NCI-H2196 (cell line): ENCODE data around the gene RANBP9.
A peak's percentile ranks its signal among the peaks of the same experiment; 100 is the strongest.

Source experiments
- DNase-seq: peaks from one replicate; lab custom pipeline; 2025; ENCODE audit not compliant: unreplicated experiment; lab: John Stamatoyannopoulos, UW

RANBP9 gene

DNA sequence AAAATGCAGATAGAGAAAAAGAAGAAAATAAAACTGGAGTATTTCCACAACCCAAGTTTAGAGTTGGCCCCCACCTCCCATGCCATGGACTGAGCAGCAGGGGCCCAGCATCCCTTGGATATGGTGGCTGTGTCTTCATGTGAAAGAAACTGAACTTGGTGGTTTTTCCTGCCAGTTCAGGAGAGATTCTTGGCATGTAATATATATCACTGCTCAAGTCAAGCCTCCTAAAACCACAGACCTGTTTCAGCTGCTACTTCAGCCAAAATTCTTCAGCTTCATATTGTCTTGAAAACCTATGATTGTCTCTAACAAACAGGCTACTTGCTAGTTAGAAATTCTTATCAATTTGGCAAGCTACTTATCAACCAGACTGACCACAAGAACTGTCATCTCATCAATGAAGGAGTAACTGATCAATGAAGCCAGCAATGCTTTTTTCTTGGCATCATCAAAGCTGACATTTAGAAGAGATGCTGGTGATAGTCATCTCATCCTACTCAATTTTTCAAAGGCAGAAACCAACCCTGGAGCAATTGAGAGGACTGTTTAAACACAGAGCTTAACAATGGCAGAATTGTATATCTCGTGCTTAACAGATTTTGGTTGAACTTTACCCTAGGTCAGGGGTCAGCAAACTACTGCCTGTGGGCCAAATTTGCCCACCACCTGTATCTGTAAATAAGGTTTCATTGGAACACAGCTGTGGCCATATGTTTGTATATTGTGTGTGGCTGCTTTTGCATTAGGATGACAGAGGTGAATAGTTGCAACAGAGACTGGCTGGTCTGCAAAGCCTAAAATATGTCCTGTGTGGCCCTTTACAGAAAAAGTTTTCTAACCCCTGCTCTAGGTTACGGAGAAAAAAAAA is 106.9 kb downstream of the RANBP9 start:
- DNase-seq, result no peak

- no peak for DNase-seq
Measured at GRCh38 chr6:13604135-13604534, 107.5 kb downstream of the RANBP9 start.

GRCh38 chr6:13600036-13600435 is 111.6 kb downstream of the RANBP9 start:
- no peak for DNase-seq

DNA sequence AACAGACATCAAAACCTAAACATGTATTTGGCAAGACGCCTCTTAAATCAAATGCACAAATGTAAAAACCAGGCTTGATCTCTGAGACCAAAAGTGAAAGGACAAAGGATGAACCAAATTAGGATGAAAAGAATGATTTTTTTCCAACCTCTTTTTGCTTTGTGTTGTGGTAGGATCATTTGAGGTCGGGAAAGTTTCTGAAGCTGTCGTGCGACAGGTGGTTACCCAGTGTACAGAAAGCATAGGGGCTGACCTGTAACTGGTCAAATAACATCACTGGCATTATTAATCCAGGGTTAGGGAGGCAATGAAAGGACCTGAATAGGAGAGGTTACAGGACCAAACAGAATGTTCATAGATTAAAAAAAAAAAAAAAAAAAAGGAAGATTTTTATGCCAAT is 114.6 kb downstream of the RANBP9 start:
- no peak for DNase-seq

GRCh38 chr6:13593720-13594119 is 117.9 kb downstream of the RANBP9 start:
- no peak for DNase-seq

DNA sequence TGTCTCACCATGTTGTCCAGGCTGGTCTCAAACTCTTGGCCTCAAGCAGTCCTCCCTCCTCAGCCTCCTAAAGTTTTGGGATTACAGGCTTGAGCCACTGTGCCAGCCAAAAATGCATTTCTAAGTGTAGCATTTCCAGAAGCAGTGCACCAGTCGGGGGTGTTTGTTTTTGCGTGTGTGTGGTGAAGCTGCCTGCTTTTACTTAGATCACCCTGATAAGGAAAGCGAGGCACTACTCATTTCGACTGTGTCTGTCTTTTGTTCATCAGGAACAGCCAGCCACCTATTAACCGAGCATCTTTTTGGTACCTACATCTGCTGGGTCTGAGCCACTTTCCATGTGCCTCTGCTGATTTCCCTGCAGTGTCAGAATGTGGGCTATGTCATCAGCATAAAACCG is 118.5 kb downstream of the RANBP9 start:
- no peak for DNase-seq

DNA sequence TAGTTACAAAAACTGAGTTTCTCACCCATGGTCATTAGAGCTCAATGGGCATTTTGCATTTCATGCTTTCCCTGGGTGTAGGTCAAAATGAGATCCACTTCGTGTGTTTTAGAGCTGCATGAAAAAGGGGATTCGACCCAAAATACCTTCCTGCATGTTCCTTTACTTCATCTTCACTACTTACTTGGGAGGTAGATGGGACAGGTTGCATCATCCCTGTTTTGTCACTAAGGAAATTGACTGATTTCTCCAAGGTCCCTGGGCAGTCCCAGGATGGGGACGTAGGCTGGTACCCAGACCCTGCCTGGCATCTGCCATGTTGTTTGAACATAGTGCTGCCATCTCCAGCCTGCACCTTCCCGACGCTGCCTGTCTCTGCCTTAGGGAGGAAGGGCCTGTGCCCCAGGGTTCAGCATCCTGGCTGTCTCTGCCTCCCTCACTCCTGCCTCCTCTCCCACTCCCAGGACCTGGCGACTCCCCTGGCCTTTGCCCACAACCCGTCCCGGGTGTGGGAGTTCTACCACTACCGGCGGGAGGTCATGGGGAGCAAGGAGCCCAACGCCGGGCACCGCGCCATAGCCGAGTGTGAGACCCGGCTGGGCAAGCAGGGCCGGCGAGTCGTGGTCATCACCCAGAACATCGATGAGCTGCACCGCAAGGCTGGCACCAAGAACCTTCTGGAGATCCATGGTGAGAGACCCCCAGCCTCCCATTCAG is 120.3 kb downstream of the RANBP9 start:
- DNase-seq, result no peak

DNA sequence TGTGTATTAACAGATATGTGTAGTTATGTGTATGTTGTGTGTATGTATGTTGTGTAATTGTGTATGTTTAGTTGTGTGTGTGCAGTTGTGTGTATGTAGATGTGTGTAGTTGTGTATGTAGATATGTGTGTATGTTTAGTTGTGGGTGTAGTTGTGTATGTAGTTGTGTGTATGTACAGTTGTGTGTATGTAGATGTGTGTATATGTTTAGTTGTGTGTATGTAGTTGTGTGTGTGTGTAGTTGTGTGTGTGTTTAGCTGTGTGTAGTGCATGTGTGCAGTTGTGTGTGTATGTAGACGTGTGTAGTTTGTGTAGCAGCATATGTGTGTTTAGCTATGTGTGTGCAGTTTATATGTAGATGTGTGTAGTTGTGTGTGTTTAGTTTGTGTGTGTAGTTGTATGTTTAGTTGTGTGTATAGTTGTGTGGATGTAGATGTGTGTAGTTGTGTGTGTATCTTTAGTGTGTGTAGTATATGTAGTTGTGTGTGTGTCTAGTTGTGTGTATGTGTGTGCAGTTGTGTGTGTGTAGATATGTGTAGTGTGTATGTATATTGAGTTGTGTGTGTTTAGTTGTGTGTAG is 121.0 kb downstream of the RANBP9 start:
- DNase-seq, result no peak

- DNase-seq, result no peak
Measured at GRCh38 chr6:13589801-13590200, 121.8 kb downstream of the RANBP9 start.

DNA sequence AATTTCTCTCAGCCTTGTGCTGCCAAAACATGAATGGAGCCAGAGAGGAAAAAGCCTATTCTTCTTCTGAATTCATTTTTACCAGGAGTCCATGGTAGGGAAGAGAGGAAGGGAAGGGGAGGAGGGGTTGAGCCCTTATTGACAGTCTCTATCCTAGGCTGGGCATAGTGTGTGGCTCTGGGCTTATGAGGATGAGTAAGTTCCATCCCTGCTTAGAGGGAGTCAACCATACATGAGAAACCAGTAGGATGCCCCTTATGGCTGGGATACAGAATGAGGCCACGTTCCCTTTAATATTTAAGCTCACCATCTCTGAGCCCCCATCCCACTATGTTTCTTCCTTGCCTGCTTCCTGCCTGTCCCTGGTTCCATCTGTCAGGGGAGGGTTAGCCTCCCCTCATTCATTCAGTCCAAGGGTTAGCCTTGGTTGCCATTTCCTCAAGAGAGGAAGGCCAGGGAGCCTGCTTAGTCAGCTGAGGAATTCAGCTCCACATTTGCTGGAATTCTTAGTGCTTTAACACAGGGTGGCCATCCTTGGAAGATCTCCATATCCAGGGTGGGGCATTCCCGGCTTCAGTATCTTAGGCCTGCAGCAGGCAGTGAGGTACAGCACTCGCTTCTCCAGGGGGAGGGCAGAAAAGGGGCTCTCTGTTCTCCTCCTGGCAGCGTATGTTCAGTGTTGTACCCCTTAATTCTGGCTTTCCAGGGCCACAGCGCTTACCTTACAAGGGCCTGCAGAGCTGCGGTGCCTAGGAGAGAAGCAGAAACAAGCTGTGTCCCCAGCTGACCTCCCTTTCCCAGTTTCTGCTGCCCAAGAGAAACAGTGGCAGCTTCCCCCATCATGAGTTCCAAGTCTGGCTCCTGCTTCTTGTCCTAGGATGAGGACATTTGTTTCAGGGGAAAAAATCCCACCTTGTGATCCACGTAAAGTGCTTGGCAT is 124.8 kb downstream of the RANBP9 start:
- no peak for DNase-seq

- DNase-seq, result no peak
Measured at GRCh38 chr6:13581700-13582229, 129.9 kb downstream of the RANBP9 start.

DNA sequence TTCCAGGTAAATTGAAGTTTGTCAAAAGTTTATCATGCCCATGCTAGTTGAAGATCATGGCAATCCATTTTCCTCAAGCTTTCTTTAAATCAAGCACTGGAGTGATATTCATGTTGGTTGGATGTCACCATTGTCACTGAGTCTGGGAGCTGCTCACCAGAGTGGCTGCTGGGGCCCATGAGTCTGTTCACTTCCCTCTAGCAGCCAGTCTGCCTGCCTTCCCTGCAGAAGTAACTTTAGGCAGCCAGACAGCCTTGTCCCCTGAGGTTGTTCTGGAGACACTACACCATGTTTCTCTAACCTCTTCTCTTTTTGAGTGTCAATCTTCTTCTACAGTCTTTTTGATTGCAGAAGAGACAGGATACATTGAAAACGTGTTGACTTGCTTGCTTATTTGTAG is 131.7 kb downstream of the RANBP9 start:
- DNase-seq, result no peak

DNA sequence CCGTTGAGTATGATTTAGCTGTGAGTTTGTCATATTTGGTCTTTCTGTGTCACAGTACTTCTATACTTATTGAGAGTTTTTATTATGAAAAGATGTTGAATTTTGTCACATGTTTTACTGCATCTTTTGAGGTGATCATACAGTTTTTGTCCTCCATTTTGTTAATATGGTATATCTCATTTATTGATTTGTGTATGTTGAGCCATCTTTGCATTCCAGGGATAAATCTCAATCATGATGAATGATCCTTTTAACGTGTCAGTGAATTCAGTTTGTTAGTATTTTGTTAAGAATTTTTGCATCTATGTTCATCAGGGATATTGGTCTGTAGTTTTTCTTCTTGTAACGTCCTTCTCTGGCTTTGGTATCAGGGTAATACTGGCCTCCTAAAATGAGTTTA is 133.7 kb downstream of the RANBP9 start:
- no peak for DNase-seq

GRCh38 chr6:13576017-13576416 is 135.6 kb downstream of the RANBP9 start:
- no peak for DNase-seq

DNA sequence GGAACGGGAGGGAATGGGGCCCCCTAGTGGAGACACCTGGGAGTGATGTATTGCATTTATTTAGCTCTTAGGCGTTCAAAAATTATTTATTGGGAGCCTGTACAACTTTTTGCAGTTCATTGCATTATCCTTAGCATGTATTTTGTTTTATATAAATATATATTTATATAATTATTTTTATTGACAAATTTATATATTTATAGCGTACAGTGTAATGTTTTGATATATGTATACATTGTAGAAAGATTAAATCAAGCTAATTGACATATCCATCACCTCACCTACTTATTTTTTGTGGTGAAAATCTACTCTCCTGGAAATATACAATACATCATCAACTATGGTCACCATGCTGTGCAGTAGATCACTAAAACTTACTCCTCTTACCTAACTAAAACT is 136.3 kb downstream of the RANBP9 start:
- DNase-seq, result no peak

DNA sequence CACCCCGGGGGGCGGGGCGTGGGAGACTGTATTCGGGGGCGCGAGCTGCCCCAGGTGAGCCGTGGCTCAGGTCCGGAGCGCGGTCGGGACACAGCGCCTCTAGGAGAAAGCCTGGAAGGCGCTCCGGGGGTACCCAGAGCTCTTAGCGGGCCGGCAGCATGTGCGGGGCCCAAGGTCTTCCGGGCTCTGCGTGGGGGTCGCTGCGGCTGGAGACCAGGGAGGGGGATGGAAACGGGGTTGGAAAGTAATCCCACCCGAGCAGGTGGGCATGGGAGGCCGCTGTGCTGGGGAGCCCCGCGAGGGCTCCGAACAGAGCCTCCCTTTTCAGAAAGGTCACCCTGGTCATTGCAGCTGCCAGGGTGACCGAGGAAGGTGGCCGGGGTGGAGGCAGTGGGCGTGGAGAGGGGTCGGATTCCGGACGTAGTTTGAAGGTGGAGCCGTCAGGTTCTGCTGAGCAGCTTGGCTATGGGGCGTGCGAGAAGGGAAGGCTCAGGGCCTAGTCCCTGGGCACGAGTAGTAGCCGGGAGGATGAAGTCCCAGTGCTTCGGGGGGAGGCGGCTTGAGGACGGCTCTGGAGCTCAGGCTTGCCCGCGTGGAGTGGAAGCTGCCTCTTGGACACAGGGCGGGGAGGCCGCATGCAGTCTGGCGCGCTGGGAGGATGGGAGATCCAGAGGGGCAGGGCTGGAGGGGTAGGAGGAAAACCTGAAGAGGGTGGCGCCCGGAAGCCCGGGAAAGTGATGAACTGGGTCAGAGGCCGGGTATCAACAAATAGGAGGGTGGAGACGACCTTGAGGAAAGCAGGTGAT is 136.9 kb downstream of the RANBP9 start, which contains the start of gene SIRT5:
Gene SIRT5, plus strand, starts transcription at position 31 of the 806 bp plus-strand sequence. CDS start 9,510 bp downstream, outside the sequence.
- peak; percentile 90 for DNase-seq

DNA sequence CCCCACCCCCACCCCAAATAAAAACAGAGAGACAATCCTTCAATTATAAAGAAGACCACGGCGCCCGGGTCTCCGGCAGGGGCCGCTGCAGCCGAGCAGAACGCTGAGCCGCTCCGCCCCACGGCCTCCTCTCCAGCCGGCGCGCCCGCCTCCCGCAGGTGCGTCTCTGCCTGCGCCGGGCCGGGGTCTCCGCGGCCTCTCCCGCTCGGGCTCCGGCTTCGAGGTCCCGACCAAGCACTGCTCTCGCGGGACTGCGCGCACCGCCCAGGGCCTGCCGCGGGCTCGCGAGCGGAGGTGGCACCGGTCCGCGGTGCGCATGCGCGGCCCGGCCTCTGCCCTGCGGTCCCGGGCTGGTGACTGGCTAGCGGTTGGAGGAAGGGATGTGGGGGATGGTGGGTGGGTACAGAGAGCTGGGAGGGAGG is 137.5 kb downstream of the RANBP9 start:
- peak; percentile 92 for DNase-seq

DNA sequence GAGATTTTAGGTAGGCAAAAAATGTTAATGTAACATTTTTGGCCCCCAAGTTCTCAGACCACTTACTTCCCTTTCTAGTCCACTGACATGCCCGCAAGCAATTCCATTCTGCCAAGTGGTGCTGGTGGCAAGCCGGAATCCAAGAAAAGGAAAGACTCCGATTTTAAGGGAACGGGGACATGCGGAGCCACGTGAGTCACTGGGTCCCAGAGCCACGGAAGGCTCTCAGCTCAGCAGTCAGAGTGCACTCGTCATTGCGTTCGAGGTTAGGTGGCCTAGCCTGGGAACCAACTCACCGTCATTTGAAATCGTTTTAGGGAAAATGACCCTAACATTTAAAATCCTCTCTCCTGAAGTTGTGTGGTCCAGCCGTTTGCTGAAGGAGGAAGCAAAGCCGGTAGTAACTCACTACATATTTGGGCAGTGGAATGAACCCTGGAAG is 137.9 kb downstream of the RANBP9 start:
- no peak for DNase-seq

DNA sequence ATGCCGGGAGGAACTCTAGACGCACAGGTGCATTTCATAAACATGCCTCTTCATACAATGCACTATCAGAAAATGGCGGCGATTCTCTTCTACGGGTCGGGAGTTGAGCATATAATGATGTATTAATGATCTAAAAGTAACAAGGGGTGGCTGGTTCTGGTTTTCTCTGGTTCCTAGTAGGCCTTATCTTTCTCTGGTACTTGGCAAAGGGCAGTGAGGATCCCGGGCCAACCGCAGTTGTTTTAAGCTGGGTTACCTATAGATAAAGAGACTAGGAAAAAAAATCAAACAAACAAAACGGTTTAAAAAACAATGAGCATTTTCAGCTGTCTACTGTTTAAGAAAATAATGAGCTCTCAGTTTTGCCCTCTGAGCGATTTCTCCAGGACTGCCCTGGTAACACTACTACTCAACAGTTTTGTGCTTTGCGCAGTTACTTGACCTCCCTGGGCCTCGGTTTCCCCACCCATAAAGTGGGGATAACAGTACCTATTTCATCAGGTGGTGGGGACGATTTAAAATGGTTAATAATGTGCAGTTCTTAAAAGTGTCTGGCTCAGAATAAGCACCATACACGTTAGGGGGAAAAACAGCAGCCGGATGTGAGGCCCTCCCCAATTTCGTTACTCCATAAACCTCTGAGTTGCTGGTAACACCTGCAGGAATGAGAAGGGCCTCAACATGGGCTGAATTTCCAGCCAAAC is 138.5 kb downstream of the RANBP9 start:
- no peak for DNase-seq
